ENCODE results near the gene YPEL3.

DNA sequence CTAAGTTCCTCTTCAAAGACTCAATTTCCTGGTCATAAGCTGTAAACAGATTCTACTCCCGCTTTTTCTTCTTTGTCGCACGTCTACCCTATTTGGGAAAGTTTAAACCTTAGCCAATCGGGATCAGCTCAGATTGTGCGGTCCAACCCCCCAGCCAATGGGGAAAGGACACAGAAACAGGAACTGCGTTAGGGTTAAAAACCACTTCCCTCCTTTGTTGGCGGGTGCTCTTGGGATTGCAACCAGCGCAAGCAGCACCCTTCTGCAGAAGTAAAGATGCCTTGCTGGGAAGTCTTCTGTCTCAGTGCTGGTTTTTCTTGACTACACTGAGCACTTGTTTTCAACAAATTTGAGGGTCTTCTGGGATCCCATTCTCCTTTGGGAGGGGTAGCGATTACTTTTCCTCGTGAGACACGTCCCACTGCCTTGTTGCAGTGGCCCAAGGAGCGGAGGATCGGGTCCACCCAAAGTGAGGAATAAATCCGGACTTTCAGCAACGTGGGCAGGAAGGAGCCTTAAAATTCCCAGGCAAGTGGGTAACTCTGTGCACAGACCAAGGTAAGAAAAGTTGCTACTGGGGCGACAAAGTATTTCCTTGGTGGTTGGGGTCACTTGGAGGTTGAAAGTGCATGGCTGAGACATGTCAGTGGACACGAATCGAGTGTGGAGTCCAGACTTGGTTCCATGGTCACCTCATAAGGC is 1.0 kb upstream of the YPEL3 start:
- TF ChIP-seq CTCF (IDR thresholded peaks at IDR 0.05; ENCODE audit: extremely low read depth in 1 of 2, insufficient read depth in 1 of 2, low read depth in 1 of 2, low read length in 2 of 2) (no peak), POLR2A (IDR thresholded peaks at IDR 0.05; ENCODE audit: low read depth, low read length) (no peak), FOS (IDR thresholded peaks at IDR 0.05; ENCODE audit: borderline replicate concordance, insufficient read depth, low read length) (no peak), JUN (IDR thresholded peaks at IDR 0.05; ENCODE audit: borderline replicate concordance, insufficient read depth, insufficient read length, low read depth) (no peak), POLR2AphosphoS5 (IDR thresholded peaks at IDR 0.05; ENCODE audit: insufficient read depth, low read depth, low read length) (no peak)

All from endothelial cell of umbilical vein (primary cell).